GM12873 (cell line): ENCODE results near the gene MUC5AC.

Experiments
- CTCF ChIP-seq: IDR thresholded peaks from 2 replicates; pipeline ENCODE4 v1.5.1; 2012; ENCODE audit warnings: low read depth, mild to moderate bottlenecking, moderate library complexity, low read length, control low read depth; ENCODE audit not compliant: insufficient read depth; ENCODE audit errors: missing control alignments

MUC5AC gene

GRCh38 chr11:1192741-1193325, 35.1 kb downstream of the MUC5AC start:
- TF ChIP-seq CTCF: no peak

GRCh38 chr11:1193326-1194230, 35.8 kb downstream of the MUC5AC start:
- TF ChIP-seq CTCF: no peak

- no peak for TF ChIP-seq CTCF
Measured at GRCh38 chr11:1194231-1194976, 36.7 kb downstream of the MUC5AC start.

GRCh38 chr11:1194977-1195681, 37.4 kb downstream of the MUC5AC start:
- TF ChIP-seq CTCF: no peak

GRCh38 chr11:1195682-1196515, 38.1 kb downstream of the MUC5AC start:
- TF ChIP-seq CTCF: no peak

- no peak for TF ChIP-seq CTCF
Measured at GRCh38 chr11:1196516-1197391, 39.0 kb downstream of the MUC5AC start.
